ENCODE measurements around the gene VPS13D. TPM values are rescaled to one million over a fixed set of nuclear protein-coding genes. Genes with fewer than 3 reads are reported as not detected.

The VPS13D gene
- total RNA-seq, 1 experiment from 2014 or later = 30.7 TPM

DNA sequence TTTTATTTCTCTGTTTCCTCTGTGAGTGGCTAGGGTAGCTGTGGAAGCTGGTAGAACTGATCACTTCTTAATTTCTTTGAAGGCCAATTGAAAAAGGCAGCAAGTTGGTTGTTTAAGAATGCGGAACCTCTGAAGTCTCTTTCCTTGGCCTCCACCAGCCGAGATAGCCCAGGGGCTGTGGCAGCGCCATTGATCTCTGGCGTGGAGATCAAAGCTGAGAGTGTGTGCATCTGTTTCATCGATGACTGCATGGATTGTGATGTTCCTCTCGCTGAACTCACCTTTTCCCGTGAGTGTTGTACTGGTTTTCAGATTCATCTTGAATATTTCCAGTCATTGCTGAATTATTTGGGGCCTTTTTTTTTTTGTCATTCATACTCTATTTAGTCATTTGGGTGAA is 97.7 kb downstream of the VPS13D start:
- H3K36me3 ChIP-seq (ENCODE audit: low read depth, low read length) = peaks cover 7% of the 10 kb centered on the region; the same call in 1 of the 2 replicates
- H3F3A ChIP-seq (ENCODE audit: low read length, unreplicated experiment) = no peaks in the 10 kb centered on the region
- ChIA-PET POLR2A (ENCODE audit: unreplicated experiment) (no interaction called here), CTCF (no interaction called here)
- BruUV-seq (replicated peaks) = no TSS peak
- no peak overlapping the region for H3K27ac ChIP-seq (ENCODE audit: low read length)
- H3K9me3 ChIP-seq (ENCODE audit: low read length) = no peaks in the 10 kb centered on the region
- H3K79me2 ChIP-seq (ENCODE audit: low read length) = no peaks in the 10 kb centered on the region
- no peak overlapping the region for H3K4me3 ChIP-seq (ENCODE audit: low read length)
- no peaks in the 10 kb centered on the region for H4K20me1 ChIP-seq (ENCODE audit: low read length)
- no peak for ATAC-seq
- H3K27me3 ChIP-seq (ENCODE audit: low read length) = no peaks in the 10 kb centered on the region
- no peaks in the 10 kb centered on the region for H3K9me2 ChIP-seq (replicated peaks; ENCODE audit: low read length)
- no peak overlapping the region for H3K4me2 ChIP-seq (ENCODE audit: low read length)
- H3K9ac ChIP-seq (ENCODE audit: low read length) = no peak overlapping the region
- no peaks in the 10 kb centered on the region for H3K4me1 ChIP-seq (ENCODE audit: insufficient read depth, low read length)
- intact Hi-C loops (cut with micrococcal nuclease) = no loop called here
- DNase-seq = no peak
- TF ChIP-seq EZH2 (IDR thresholded peaks at IDR 0.05; ENCODE audit: low read length, unreplicated experiment) = no peak
- no peak for TF ChIP-seq CTCF (conservative IDR thresholded peaks at IDR 0.05; ENCODE audit: low read depth, low read length)
- no peak for TF ChIP-seq EZH2phosphoT487 (IDR thresholded peaks at IDR 0.05; ENCODE audit: borderline replicate concordance, low read length)
- H2AFZ ChIP-seq (ENCODE audit: low read length) = no peak overlapping the region

DNA sequence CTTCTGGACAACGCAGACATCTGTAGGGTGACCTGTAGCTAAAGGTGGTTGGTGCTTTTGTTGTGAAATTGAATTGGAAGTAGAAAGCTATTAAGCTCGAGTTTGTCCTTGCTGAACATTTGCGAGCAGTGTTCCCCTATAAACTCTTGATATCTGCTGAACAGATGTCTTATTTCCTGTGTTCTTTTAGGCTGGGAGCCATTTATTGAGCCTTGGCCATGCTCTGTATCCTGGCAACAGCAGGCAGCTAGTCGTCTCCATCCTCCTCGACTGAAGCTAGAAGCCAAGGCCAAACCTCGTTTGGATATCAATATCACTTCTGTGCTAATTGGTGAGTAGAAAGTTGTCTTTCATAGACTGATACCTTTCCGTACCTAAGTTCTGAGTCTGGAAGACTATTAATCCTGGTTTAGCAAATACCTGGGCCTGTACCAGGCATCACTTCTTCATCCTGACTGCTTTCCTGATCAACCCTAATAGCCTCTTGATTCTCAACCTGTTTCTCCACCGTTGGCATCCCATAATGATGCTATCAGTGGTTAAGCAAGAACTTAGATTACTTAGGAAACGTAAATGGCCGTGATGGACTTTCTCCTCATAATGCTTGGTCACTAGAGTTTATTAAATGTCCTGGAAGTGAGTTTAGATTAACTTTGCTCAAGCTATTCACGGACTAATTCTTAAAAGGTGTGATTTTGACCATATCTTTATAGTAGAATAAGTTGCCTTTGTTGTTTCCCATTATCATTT is 103.4 kb downstream of the VPS13D start:
- H3K36me3 ChIP-seq (ENCODE audit: low read depth, low read length) = peaks cover 28% of the 10 kb centered on the region
- intact Hi-C loops (cut with micrococcal nuclease) = loop anchor here (5.0 kb wide), 1 partner anchor 284 kb away; the partner anchor contains the start of gene DHRS3
- no peaks in the 10 kb centered on the region for H3F3A ChIP-seq (ENCODE audit: low read length, unreplicated experiment)
- H3K27ac ChIP-seq (ENCODE audit: low read length) = no peak overlapping the region
- H3K9ac ChIP-seq (ENCODE audit: low read length) = no peak overlapping the region
- POLR2A ChIA-PET (ENCODE audit: unreplicated experiment) = no interaction called here
- no peaks in the 10 kb centered on the region for H3K4me1 ChIP-seq (ENCODE audit: insufficient read depth, low read length)
- H3K4me3 ChIP-seq (ENCODE audit: low read length) = no peak overlapping the region
- no peak for DNase-seq
- no peak overlapping the region for H2AFZ ChIP-seq (ENCODE audit: low read length)
- no peak for TF ChIP-seq EZH2phosphoT487 (IDR thresholded peaks at IDR 0.05; ENCODE audit: borderline replicate concordance, low read length)
- TF ChIP-seq EZH2 (IDR thresholded peaks at IDR 0.05; ENCODE audit: low read length, unreplicated experiment) = no peak
- TF ChIP-seq CTCF (conservative IDR thresholded peaks at IDR 0.05; ENCODE audit: low read depth, low read length) = no peak
- H3K79me2 ChIP-seq (ENCODE audit: low read length) = no peaks in the 10 kb centered on the region
- H3K9me3 ChIP-seq (ENCODE audit: low read length) = no peaks in the 10 kb centered on the region
- no peak for ATAC-seq
- H3K9me2 ChIP-seq (replicated peaks; ENCODE audit: low read length) = no peaks in the 10 kb centered on the region
- no peaks in the 10 kb centered on the region for H4K20me1 ChIP-seq (ENCODE audit: low read length)
- no peaks in the 10 kb centered on the region for H3K27me3 ChIP-seq (ENCODE audit: low read length)
- no peak overlapping the region for H3K4me2 ChIP-seq (ENCODE audit: low read length)
- BruUV-seq (replicated peaks) = no TSS peak
- CTCF ChIA-PET = no interaction called here

- H3K4me1 ChIP-seq (ENCODE audit: insufficient read depth, low read length) = no peaks in the 10 kb centered on the region
- peaks cover 31% of the 10 kb centered on the region for H3K36me3 ChIP-seq (ENCODE audit: low read depth, low read length)
- H3K9ac ChIP-seq (ENCODE audit: low read length) = no peak overlapping the region
- POLR2A ChIA-PET (ENCODE audit: unreplicated experiment) = no interaction called here
- no peaks in the 10 kb centered on the region for H3K9me3 ChIP-seq (ENCODE audit: low read length)
- TF ChIP-seq EZH2phosphoT487 (IDR thresholded peaks at IDR 0.05; ENCODE audit: borderline replicate concordance, low read length) = no peak
- no peak for TF ChIP-seq CTCF (conservative IDR thresholded peaks at IDR 0.05; ENCODE audit: low read depth, low read length)
- no peak for TF ChIP-seq EZH2 (IDR thresholded peaks at IDR 0.05; ENCODE audit: low read length, unreplicated experiment)
- BruUV-seq (replicated peaks) = no TSS peak
- H3K9me2 ChIP-seq (replicated peaks; ENCODE audit: low read length) = no peaks in the 10 kb centered on the region
- no peak overlapping the region for H3K4me2 ChIP-seq (ENCODE audit: low read length)
- CTCF ChIA-PET = no interaction called here
- no peak overlapping the region for H2AFZ ChIP-seq (ENCODE audit: low read length)
- no peaks in the 10 kb centered on the region for H3F3A ChIP-seq (ENCODE audit: low read length, unreplicated experiment)
- DNase-seq (no peak), ATAC-seq (no peak)
- intact Hi-C loops (cut with micrococcal nuclease) = no loop called here
- no peaks in the 10 kb centered on the region for H3K79me2 ChIP-seq (ENCODE audit: low read length)
- no peaks in the 10 kb centered on the region for H3K27me3 ChIP-seq (ENCODE audit: low read length)
- H3K27ac ChIP-seq (ENCODE audit: low read length) = no peak overlapping the region
- no peak overlapping the region for H3K4me3 ChIP-seq (ENCODE audit: low read length)
- no peaks in the 10 kb centered on the region for H4K20me1 ChIP-seq (ENCODE audit: low read length)
Measured at GRCh38 chr1:12335815-12336214, 106.0 kb downstream of the VPS13D start.

Measured in PC-3 (cell line).